ENCODE results near the gene NOL8. TPM values are rescaled to one million over a fixed set of nuclear protein-coding genes. Genes with fewer than 3 reads are reported as not detected.

Gene NOL8
- total RNA-seq, 1 donor from 2014 or later: 34.9 TPM

GRCh38 chr9:92298036-92298435 is 27.1 kb downstream of the NOL8 start:
- TF ChIP-seq, protein P1, sequence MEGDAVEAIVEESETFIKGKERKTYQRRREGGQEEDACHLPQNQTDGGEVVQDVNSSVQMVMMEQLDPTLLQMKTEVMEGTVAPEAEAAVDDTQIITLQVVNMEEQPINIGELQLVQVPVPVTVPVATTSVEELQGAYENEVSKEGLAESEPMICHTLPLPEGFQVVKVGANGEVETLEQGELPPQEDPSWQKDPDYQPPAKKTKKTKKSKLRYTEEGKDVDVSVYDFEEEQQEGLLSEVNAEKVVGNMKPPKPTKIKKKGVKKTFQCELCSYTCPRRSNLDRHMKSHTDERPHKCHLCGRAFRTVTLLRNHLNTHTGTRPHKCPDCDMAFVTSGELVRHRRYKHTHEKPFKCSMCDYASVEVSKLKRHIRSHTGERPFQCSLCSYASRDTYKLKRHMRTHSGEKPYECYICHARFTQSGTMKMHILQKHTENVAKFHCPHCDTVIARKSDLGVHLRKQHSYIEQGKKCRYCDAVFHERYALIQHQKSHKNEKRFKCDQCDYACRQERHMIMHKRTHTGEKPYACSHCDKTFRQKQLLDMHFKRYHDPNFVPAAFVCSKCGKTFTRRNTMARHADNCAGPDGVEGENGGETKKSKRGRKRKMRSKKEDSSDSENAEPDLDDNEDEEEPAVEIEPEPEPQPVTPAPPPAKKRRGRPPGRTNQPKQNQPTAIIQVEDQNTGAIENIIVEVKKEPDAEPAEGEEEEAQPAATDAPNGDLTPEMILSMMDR (IDR thresholded peaks at IDR 0.05; ENCODE audit: partially characterized antibody, unreplicated experiment): no peak
- DNase-seq: no peak
- no peaks in the 10 kb centered on the region for H3K9me3 Mint-ChIP-seq (ENCODE audit: unreplicated experiment)
- no peak overlapping the region for H3K4me3 Mint-ChIP-seq (ENCODE audit: unreplicated experiment)
- no peaks in the 10 kb centered on the region for H3K27me3 Mint-ChIP-seq (ENCODE audit: unreplicated experiment)
- no peak overlapping the region for H3K27ac Mint-ChIP-seq (ENCODE audit: unreplicated experiment)
- H3K36me3 Mint-ChIP-seq (ENCODE audit: unreplicated experiment): no peaks in the 10 kb centered on the region
- H3K4me1 Mint-ChIP-seq (ENCODE audit: low read depth, unreplicated experiment): peaks cover 3% of the 10 kb centered on the region

DNA sequence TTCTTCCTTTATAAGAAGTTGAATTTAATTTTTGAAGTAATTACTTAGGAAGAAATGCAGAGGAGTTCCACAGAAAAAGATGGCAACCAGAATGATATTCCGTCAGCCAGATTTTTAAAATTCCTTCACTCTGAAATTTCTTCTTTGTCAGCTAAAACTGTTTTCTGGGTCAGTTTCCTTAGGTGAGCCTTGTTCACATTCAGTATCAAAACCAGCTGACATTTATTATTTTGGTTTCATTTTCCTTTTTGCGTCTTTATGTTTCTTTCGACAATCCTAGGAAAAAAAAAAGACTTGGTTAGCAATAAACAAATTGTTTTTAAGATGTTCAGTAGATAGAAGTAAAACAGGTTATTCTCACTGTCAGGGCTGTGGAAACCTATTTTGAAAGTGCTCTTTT is 27.5 kb downstream of the NOL8 start:
- no peaks in the 10 kb centered on the region for H3K27me3 Mint-ChIP-seq (ENCODE audit: unreplicated experiment)
- no peak overlapping the region for H3K27ac Mint-ChIP-seq (ENCODE audit: unreplicated experiment)
- no peaks in the 10 kb centered on the region for H3K36me3 Mint-ChIP-seq (ENCODE audit: unreplicated experiment)
- peaks cover 7% of the 10 kb centered on the region for H3K4me1 Mint-ChIP-seq (ENCODE audit: low read depth, unreplicated experiment)
- TF ChIP-seq, protein P1 (IDR thresholded peaks at IDR 0.05; ENCODE audit: partially characterized antibody, unreplicated experiment): no peak
- no peak for DNase-seq
- H3K4me3 Mint-ChIP-seq (ENCODE audit: unreplicated experiment): no peak overlapping the region
- no peaks in the 10 kb centered on the region for H3K9me3 Mint-ChIP-seq (ENCODE audit: unreplicated experiment)

DNA sequence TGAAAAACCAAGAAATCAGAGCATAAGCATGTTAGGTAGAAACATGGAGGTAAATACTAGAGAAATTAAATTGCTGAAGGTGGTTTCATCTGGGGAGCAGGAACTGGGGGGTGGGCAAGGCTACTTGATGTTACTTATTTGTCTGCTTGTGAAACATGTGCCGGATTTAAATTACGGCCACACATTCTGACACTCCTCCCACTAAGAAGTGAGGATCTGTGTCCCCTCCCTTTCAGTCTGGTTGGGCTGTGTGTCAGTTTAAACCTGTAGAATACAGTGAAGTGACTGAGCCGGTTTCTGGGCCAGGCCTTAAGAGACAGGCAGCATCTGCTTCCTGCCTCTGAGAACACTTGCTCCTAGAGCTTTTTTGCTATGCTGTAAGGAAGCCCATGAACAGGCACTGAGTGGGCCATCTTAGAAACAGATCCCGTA is 29.3 kb downstream of the NOL8 start:
- Mint-ChIP-seq H3K4me3 (ENCODE audit: unreplicated experiment) (no peak overlapping the region), H3K4me1 (ENCODE audit: low read depth, unreplicated experiment) (peaks cover 8% of the 10 kb centered on the region), H3K9me3 (ENCODE audit: unreplicated experiment) (no peaks in the 10 kb centered on the region), H3K36me3 (ENCODE audit: unreplicated experiment) (no peaks in the 10 kb centered on the region), H3K27ac (ENCODE audit: unreplicated experiment) (no peak overlapping the region), H3K27me3 (ENCODE audit: unreplicated experiment) (no peaks in the 10 kb centered on the region)
- TF ChIP-seq, protein P1 (IDR thresholded peaks at IDR 0.05; ENCODE audit: partially characterized antibody, unreplicated experiment): no peak
- no peak for DNase-seq

GRCh38 chr9:92295240-92295790 is 29.8 kb downstream of the NOL8 start:
- H3K27me3 Mint-ChIP-seq (ENCODE audit: unreplicated experiment): no peaks in the 10 kb centered on the region
- H3K9me3 Mint-ChIP-seq (ENCODE audit: unreplicated experiment): peaks cover 2% of the 10 kb centered on the region
- no peak overlapping the region for H3K27ac Mint-ChIP-seq (ENCODE audit: unreplicated experiment)
- TF ChIP-seq, protein P1 (IDR thresholded peaks at IDR 0.05; ENCODE audit: partially characterized antibody, unreplicated experiment): no peak
- no peak for DNase-seq
- peaks cover 8% of the 10 kb centered on the region for H3K4me1 Mint-ChIP-seq (ENCODE audit: low read depth, unreplicated experiment)
- H3K36me3 Mint-ChIP-seq (ENCODE audit: unreplicated experiment): no peaks in the 10 kb centered on the region
- no peak overlapping the region for H3K4me3 Mint-ChIP-seq (ENCODE audit: unreplicated experiment)

DNA sequence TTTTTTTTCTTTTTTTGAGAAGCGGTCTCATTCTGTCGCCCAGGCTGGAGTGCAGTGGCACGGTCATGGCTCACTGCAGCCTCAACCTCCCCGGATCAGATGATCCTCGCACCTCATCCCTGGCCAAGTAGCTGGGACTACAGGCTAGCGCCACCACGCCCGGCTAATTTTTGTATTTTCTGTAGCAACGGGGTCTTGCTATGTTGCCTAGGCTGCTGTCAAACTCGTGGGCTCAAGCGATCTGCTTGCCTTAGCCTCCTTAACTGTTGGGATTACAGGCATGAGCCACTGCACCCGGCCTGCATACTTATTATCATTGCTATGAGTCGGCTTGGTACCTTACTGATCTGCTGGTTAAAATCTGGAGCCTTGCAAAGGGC is 30.9 kb downstream of the NOL8 start:
- Mint-ChIP-seq H3K36me3 (ENCODE audit: unreplicated experiment) (no peaks in the 10 kb centered on the region), H3K27me3 (ENCODE audit: unreplicated experiment) (no peaks in the 10 kb centered on the region), H3K4me3 (ENCODE audit: unreplicated experiment) (peak overlapping the region; percentile 99), H3K4me1 (ENCODE audit: low read depth, unreplicated experiment) (peaks cover 8% of the 10 kb centered on the region), H3K27ac (ENCODE audit: unreplicated experiment) (peak overlapping the region; percentile 97), H3K9me3 (ENCODE audit: unreplicated experiment) (peaks cover 2% of the 10 kb centered on the region)
- TF ChIP-seq, protein P1 (IDR thresholded peaks at IDR 0.05; ENCODE audit: partially characterized antibody, unreplicated experiment): no peak
- no peak for DNase-seq
